IMR-90 (cell line): ENCODE results near the gene TJP1. TPM values are rescaled to one million over a fixed set of nuclear protein-coding genes. Genes with fewer than 3 reads are reported as not detected.

Experiments
- ATAC-seq: fragments of 200-7000 bp; cut with Tn5 transposase; 2 replicates; pipeline ENCODE4 v1.9.1; 2020; ENCODE audit warnings: low read depth, mild to moderate bottlenecking, moderate library complexity
- BruUV-seq: library from RNA; stranded (reverse); fragments of 400-500 nt; replicated peaks from 2 replicates; lab custom pipeline; 2021; lab: Mats Ljungman, UMichigan
- CTCF ChIA-PET: fragments of 300-600 bp; formaldehyde crosslinking; extraction: SDS; loops from one replicate; lab custom pipeline; 2021; ENCODE audit warnings: antibody characterized with exemption; lab: Yijun Ruan, JAX
- POLR2A ChIA-PET: fragments of 300-600 bp; sonication (Branson Sonifier 250); formaldehyde crosslinking; loops from one replicate; lab custom pipeline; 2022; ENCODE audit warnings: antibody characterized with exemption; ENCODE audit not compliant: unreplicated experiment; lab: Charles Lee
- DNase-seq: peaks from one replicate; pipeline ENCODE4 v3.0.0; 2013
- H2AFZ ChIP-seq: replicated peaks from 2 replicates; pipeline ENCODE3; 2013; ENCODE audit warnings: low read length, mild to moderate bottlenecking; ENCODE audit not compliant: poor library complexity
- H2AK5ac ChIP-seq: 2 replicates; pipeline ENCODE4 v1.6.1; 2013; ENCODE audit warnings: low read depth, low read length, inconsistent platforms
- H2AK9ac ChIP-seq: replicated peaks from 2 replicates; pipeline ENCODE3; 2013; ENCODE audit warnings: mild to moderate bottlenecking, low read depth, low read length, moderate library complexity; ENCODE audit not compliant: poor library complexity
- H2BK120ac ChIP-seq: 2 replicates; pipeline ENCODE4 v1.6.1; 2013; ENCODE audit warnings: low read depth, low read length, inconsistent platforms
- H2BK15ac ChIP-seq: 3 replicates; pipeline ENCODE4 v1.6.1; 2013; ENCODE audit warnings: low read depth, low read length, inconsistent platforms
- H2BK20ac ChIP-seq: 2 replicates; pipeline ENCODE4 v1.6.1; 2013; ENCODE audit warnings: low read depth, mild to moderate bottlenecking, inconsistent platforms, low read length, moderate library complexity
- H2BK5ac ChIP-seq: 2 replicates; pipeline ENCODE4 v1.6.1; 2013; ENCODE audit warnings: mild to moderate bottlenecking, low read depth, low read length, inconsistent platforms; ENCODE audit not compliant: poor library complexity, severe bottlenecking
- H3K14ac ChIP-seq: replicated peaks from 2 replicates; pipeline ENCODE4 v1.6.1; 2013; ENCODE audit warnings: low read depth, low read length, inconsistent platforms
- H3K18ac ChIP-seq: 2 replicates; pipeline ENCODE4 v1.6.1; 2013; ENCODE audit warnings: low read depth, low read length, control low read depth
- H3K23ac ChIP-seq: 2 replicates; pipeline ENCODE4 v1.6.1; 2013; ENCODE audit warnings: low read depth, low read length, inconsistent platforms
- H3K27ac ChIP-seq: 2 replicates; pipeline ENCODE4 v1.5.1; 2013; ENCODE audit warnings: mild to moderate bottlenecking, control low read depth, low read length; ENCODE audit not compliant: insufficient read depth
- H3K27me3 ChIP-seq: 2 replicates; pipeline ENCODE4 v1.6.1; 2013; ENCODE audit warnings: low read length; ENCODE audit not compliant: control insufficient read depth, insufficient read depth
- H3K36me3 ChIP-seq: 2 replicates; pipeline ENCODE4 v1.6.1; 2013; ENCODE audit warnings: low read length, mixed read lengths; ENCODE audit not compliant: control insufficient read depth, insufficient read depth
- H3K4ac ChIP-seq: 2 replicates; pipeline ENCODE4 v1.6.1; 2013; ENCODE audit warnings: low read depth, low read length, inconsistent platforms
- H3K4me1 ChIP-seq: 2 replicates; pipeline ENCODE4 v1.6.1; 2013; ENCODE audit warnings: low read length, mixed read lengths; ENCODE audit not compliant: control insufficient read depth, insufficient read depth
- H3K4me2 ChIP-seq: 2 replicates; pipeline ENCODE4 v1.6.1; 2013; ENCODE audit warnings: low read depth, mild to moderate bottlenecking, control low read depth, low read length, moderate library complexity
- H3K4me3 ChIP-seq: 2 replicates; pipeline ENCODE4 v1.5.1; 2013; ENCODE audit warnings: low read depth, mild to moderate bottlenecking, control low read depth, low read length, moderate library complexity; ENCODE audit not compliant: insufficient read depth
- H3K56ac ChIP-seq: 2 replicates; pipeline ENCODE4 v1.6.1; 2013; ENCODE audit warnings: low read length, inconsistent platforms; ENCODE audit not compliant: insufficient read depth; ENCODE audit errors: extremely low read depth
- H3K79me1 ChIP-seq, 2 experiments: 2 replicates each; pipeline ENCODE4 v1.6.1; 2013; ENCODE audit warnings: low read length in 2 of 2, inconsistent platforms in 1 of 2, low read depth in 1 of 2
- H3K9ac ChIP-seq: 2 replicates; pipeline ENCODE4 v1.6.1; 2013; ENCODE audit warnings: low read depth, low read length, control low read depth
- H3K9me1 ChIP-seq: 2 replicates; pipeline ENCODE4 v1.6.1; 2013; ENCODE audit warnings: low read length, inconsistent platforms; ENCODE audit not compliant: insufficient read depth
- H3K9me3 ChIP-seq: 2 replicates; pipeline ENCODE4 v1.6.1; 2013; ENCODE audit warnings: low read length; ENCODE audit not compliant: control insufficient read depth, insufficient read depth
- H4K20me1 ChIP-seq: 2 replicates; pipeline ENCODE4 v1.6.1; 2013; ENCODE audit warnings: low read length, inconsistent platforms; ENCODE audit not compliant: insufficient read depth
- H4K5ac ChIP-seq: 2 replicates; pipeline ENCODE4 v1.6.1; 2013; ENCODE audit warnings: mild to moderate bottlenecking, low read depth, low read length, control low read depth
- H4K8ac ChIP-seq, 2 experiments: 2 replicates each; pipeline ENCODE4 v1.6.1; 2013; ENCODE audit warnings: low read depth in 2 of 2, low read length in 2 of 2, control low read depth in 1 of 2, inconsistent platforms in 1 of 2
- H4K91ac ChIP-seq: 2 replicates; pipeline ENCODE4 v1.6.1; 2013; ENCODE audit warnings: low read depth, low read length, inconsistent platforms; ENCODE audit not compliant: insufficient read depth
- BHLHE40 ChIP-seq: fragments of 150-350 bp; IDR thresholded peaks from 2 replicates; pipeline ENCODE4 v1.6.1; 2016; ENCODE audit warnings: mild to moderate bottlenecking, low read depth, low read length
- CTCF ChIP-seq: conservative IDR thresholded peaks from 2 replicates; pipeline ENCODE4 v1.5.1; 2012; ENCODE audit warnings: mild to moderate bottlenecking, low read depth, low read length, improper control_type of control experiment
- WGBS, 2 experiments: methylation state at CpG; one replicate each; pipeline versions ENCODE4 v1.1.5 to v1.1.7; 2013; ENCODE audit warnings: missing lambda C conversion rate in 2 of 2; ENCODE audit not compliant: insufficient read length in 1 of 2; ENCODE audit errors: extremely low coverage in 2 of 2; 5-methylcytosine and 5-hydroxymethylcytosine counted together
- dilution Hi-C: fragments of 300-500 bp; cut with HindIII; formaldehyde crosslinking; loops from one replicate; pipeline ENCODE4 v1.14.3; 2018; ENCODE audit warnings: low sequenced_read_pairs; ENCODE audit not compliant: unreplicated experiment
- in situ Hi-C: fragments of 300-500 bp; cut with MboI; formaldehyde crosslinking; loops from 3 replicates; pipeline ENCODE4 v1.14.3; 2019; ENCODE audit warnings: low sequenced_read_pairs, inconsistent platforms, mixed read lengths
- intact Hi-C: fragments of 100-400 bp; cut with micrococcal nuclease; formaldehyde crosslinking; loops from 2 replicates; pipeline ENCODE4 v1.10.0; 2022
- polyA plus RNA-seq, 3 experiments: library from polyadenylated mRNA; depleted of rRNA; stranded (reverse); fragments of >200 nt; gene quantifications; 2 replicates each; pipeline ENCODE4 v1.2.3, GENCODE V29; 2012; ENCODE audit warnings: low replicate concordance in 1 of 3
- total RNA-seq: library from RNA; depleted of rRNA; stranded (reverse); fragments of >200 nt; gene quantifications from 2 replicates; pipeline ENCODE4 v1.2.3, GENCODE V29; 2012

TJP1 gene
- total and polyA plus RNA-seq, 2 of the 4 experiments (the other 2 are of a cell fraction), result 42.2 to 43.4 TPM

- no peak overlapping the region for H2AK9ac ChIP-seq
- H2BK5ac ChIP-seq, result no peak overlapping the region
- H2AK5ac ChIP-seq, result no peak overlapping the region
- H3K27ac ChIP-seq, result no peak overlapping the region
- no peak overlapping the region for H2BK120ac ChIP-seq
- no peak overlapping the region for H3K14ac ChIP-seq
- no peaks in the 10 kb centered on the region for H4K20me1 ChIP-seq
- peak; percentile 33 for DNase-seq
- no peaks in the 10 kb centered on the region for H3K9me1 ChIP-seq
- H3K23ac ChIP-seq, result no peak overlapping the region
- H3K4me2 ChIP-seq, result no peak overlapping the region
- peaks cover 2% of the 10 kb centered on the region; the same call in 1 of the 2 replicates for H3K4me1 ChIP-seq
- ChIA-PET POLR2A (no interaction called here), CTCF (no interaction called here)
- H3K18ac ChIP-seq, result no peak overlapping the region
- intact Hi-C loops (no loop called here), dilution Hi-C loops (no loop called here), in situ Hi-C loops (no loop called here)
- H2BK15ac ChIP-seq, result no peak overlapping the region; the same call in 2 of the 3 replicates
- peak overlapping the region; percentile 52 for H2AFZ ChIP-seq
- BruUV-seq, result no TSS peak
- H4K8ac ChIP-seq, result peak overlapping the region in 1 of 2 experiments; percentile 46; a peak in 1 of 4 replicates
- no peak for TF ChIP-seq BHLHE40
- no peak for TF ChIP-seq CTCF
- no peak overlapping the region for H2BK20ac ChIP-seq
- H3K4me3 ChIP-seq, result no peak overlapping the region
- peak; percentile 42 for ATAC-seq
- no peaks in the 10 kb centered on the region for H3K36me3 ChIP-seq
- WGBS, 2 experiments, result 86% methylated on average over 1 of the region's 4 CpGs; no CpG with 5 or more reads in 1 of the 2 experiments
- no peaks in the 10 kb centered on the region for H3K79me1 ChIP-seq
- no peak overlapping the region for H3K56ac ChIP-seq
- peak overlapping the region; percentile 32; the same call in 1 of the 2 replicates for H3K4ac ChIP-seq
- H4K91ac ChIP-seq, result no peak overlapping the region
- no peaks in the 10 kb centered on the region for H3K27me3 ChIP-seq
- H4K5ac ChIP-seq, result 0 out of 2 replicates have a peak overlapping the region, but pooled peaks have one; percentile 12
- H3K9me3 ChIP-seq, result peaks cover 3% of the 10 kb centered on the region; the same call in 1 of the 2 replicates
- H3K9ac ChIP-seq, result no peak overlapping the region
Observed at GRCh38 chr15:29835301-29835700, 13.0 kb upstream of the TJP1 start.
